Measurements from ENCODE around the gene PHETA2. TPM values are rescaled to one million over a fixed set of nuclear protein-coding genes. Genes with fewer than 3 reads are reported as not detected.

The PHETA2 gene
- total and polyA plus RNA-seq, 2 of the 13 experiments (the other 11 are each of a cell fraction or from before 2014, with no cell fraction given) = 0.07 TPM; not detected in 1

DNA sequence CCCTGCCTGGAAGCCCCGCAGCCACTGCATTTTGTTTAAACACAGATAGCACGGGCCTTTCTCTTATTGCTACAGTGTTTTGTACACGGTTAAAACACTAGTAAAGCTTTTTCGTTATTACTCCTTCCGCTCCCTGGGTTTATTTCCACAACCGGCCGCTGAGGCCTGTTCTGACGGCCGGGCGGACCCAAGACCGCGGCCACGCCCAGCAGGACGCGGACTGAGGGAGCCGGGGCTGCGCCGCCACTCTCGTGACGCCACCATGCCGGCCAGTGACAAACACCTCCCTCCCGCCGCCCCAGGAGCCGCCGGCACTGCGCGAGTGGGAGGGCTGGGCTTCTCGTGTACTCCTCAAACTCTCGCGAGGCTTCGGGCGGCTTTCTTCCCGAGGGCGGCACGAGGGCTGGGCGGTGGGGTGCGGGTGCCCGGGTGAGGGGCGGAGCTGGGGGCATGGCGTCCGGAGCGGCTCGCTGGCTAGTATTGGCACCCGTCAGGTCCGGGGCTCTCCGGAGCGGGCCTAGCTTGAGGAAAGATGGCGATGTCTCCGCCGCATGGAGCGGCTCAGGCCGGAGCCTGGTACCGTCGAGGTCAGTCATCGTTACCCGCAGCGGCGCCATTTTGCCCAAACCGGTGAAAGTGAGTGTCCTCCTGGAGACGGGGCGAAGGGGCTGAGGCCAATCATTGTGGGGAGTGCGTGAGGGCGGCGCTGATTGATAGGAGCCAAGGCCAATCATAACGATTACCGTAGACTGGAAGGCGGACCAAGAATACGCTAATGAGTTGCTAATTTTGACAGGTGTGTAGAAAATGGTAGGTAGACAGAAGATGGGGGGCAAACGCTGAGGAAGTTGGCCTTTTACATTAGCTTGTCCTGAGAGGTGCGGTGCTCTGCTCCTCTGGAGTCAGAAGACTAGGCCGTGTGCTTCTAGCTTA lies 5.5 kb downstream of the PHETA2 start, which contains the start of gene SMDT1 (continued):
- peak; percentile 72 for TF ChIP-seq ZSCAN31 (CRISPR knock-in tag; IDR thresholded peaks at IDR 0.05; ENCODE audit: low read depth)
- TF ChIP-seq ETV5 (CRISPR knock-in tag; IDR thresholded peaks at IDR 0.05; ENCODE audit: borderline replicate concordance) = no peak; the same call in 1 of the 2 replicates
- TF ChIP-seq, protein P1, sequence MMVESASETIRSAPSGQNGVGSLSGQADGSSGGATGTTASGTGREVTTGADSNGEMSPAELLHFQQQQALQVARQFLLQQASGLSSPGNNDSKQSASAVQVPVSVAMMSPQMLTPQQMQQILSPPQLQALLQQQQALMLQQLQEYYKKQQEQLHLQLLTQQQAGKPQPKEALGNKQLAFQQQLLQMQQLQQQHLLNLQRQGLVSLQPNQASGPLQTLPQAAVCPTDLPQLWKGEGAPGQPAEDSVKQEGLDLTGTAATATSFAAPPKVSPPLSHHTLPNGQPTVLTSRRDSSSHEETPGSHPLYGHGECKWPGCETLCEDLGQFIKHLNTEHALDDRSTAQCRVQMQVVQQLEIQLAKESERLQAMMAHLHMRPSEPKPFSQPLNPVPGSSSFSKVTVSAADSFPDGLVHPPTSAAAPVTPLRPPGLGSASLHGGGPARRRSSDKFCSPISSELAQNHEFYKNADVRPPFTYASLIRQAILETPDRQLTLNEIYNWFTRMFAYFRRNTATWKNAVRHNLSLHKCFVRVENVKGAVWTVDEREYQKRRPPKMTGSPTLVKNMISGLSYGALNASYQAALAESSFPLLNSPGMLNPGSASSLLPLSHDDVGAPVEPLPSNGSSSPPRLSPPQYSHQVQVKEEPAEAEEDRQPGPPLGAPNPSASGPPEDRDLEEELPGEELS (CRISPR knock-in tag; IDR thresholded peaks at IDR 0.05) = 0 out of 2 replicates have a peak, but pooled peaks have one; percentile 43
- no peak for TF ChIP-seq ZFP1 (CRISPR knock-in tag; IDR thresholded peaks at IDR 0.05)
- no peak for TF ChIP-seq PHB2 (IDR thresholded peaks at IDR 0.05; ENCODE audit: partially characterized antibody)
- 0 out of 2 replicates have a peak, but pooled peaks have one; percentile 8 for TF ChIP-seq PITX1 (CRISPR knock-in tag; IDR thresholded peaks at IDR 0.05)
- no peak for TF ChIP-seq NPAS2 (CRISPR knock-in tag; IDR thresholded peaks at IDR 0.05; ENCODE audit: borderline replicate concordance)
- TF ChIP-seq ZNF550 (CRISPR knock-in tag; IDR thresholded peaks at IDR 0.05; ENCODE audit: borderline replicate concordance) = no peak
- TF ChIP-seq, protein P2, sequence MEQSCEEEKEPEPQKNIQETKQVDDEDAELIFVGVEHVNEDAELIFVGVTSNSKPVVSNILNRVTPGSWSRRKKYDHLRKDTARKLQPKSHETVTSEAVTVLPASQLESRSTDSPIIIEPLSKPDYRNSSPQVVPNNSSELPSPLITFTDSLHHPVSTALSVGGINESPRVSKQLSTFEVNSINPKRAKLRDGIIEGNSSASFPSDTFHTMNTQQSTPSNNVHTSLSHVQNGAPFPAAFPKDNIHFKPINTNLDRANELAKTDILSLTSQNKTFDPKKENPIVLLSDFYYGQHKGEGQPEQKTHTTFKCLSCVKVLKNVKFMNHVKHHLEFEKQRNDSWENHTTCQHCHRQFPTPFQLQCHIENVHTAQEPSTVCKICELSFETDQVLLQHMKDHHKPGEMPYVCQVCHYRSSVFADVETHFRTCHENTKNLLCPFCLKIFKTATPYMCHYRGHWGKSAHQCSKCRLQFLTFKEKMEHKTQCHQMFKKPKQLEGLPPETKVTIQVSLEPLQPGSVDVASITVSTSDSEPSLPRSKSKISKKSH (CRISPR knock-in tag; IDR thresholded peaks at IDR 0.05; ENCODE audit: borderline replicate concordance) = peak; percentile 79; the same call in 1 of the 2 replicates
- TF ChIP-seq ZMYM4 (CRISPR knock-in tag; IDR thresholded peaks at IDR 0.05) = peak; percentile 65
- TF ChIP-seq, protein P3, sequence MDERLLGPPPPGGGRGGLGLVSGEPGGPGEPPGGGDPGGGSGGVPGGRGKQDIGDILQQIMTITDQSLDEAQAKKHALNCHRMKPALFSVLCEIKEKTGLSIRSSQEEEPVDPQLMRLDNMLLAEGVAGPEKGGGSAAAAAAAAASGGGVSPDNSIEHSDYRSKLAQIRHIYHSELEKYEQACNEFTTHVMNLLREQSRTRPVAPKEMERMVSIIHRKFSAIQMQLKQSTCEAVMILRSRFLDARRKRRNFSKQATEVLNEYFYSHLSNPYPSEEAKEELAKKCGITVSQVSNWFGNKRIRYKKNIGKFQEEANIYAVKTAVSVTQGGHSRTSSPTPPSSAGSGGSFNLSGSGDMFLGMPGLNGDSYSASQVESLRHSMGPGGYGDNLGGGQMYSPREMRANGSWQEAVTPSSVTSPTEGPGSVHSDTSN (CRISPR knock-in tag; IDR thresholded peaks at IDR 0.05) = peak; percentile 97
- TF ChIP-seq SMARCC2 (IDR thresholded peaks at IDR 0.05) = no peak
- no peak for TF ChIP-seq ZNF235 (CRISPR knock-in tag; IDR thresholded peaks at IDR 0.05; ENCODE audit: borderline replicate concordance)
- peak; percentile 84 for TF ChIP-seq NFRKB (IDR thresholded peaks at IDR 0.05)
- no peak for TF ChIP-seq FOXP1 (IDR thresholded peaks at IDR 0.05)
- TF ChIP-seq FOXP1 (CRISPR knock-in tag; IDR thresholded peaks at IDR 0.05) = no peak
- TF ChIP-seq, protein P4, sequence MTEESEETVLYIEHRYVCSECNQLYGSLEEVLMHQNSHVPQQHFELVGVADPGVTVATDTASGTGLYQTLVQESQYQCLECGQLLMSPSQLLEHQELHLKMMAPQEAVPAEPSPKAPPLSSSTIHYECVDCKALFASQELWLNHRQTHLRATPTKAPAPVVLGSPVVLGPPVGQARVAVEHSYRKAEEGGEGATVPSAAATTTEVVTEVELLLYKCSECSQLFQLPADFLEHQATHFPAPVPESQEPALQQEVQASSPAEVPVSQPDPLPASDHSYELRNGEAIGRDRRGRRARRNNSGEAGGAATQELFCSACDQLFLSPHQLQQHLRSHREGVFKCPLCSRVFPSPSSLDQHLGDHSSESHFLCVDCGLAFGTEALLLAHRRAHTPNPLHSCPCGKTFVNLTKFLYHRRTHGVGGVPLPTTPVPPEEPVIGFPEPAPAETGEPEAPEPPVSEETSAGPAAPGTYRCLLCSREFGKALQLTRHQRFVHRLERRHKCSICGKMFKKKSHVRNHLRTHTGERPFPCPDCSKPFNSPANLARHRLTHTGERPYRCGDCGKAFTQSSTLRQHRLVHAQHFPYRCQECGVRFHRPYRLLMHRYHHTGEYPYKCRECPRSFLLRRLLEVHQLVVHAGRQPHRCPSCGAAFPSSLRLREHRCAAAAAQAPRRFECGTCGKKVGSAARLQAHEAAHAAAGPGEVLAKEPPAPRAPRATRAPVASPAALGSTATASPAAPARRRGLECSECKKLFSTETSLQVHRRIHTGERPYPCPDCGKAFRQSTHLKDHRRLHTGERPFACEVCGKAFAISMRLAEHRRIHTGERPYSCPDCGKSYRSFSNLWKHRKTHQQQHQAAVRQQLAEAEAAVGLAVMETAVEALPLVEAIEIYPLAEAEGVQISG (CRISPR knock-in tag; IDR thresholded peaks at IDR 0.05) = peak; percentile 75
- TF ChIP-seq, protein P5, sequence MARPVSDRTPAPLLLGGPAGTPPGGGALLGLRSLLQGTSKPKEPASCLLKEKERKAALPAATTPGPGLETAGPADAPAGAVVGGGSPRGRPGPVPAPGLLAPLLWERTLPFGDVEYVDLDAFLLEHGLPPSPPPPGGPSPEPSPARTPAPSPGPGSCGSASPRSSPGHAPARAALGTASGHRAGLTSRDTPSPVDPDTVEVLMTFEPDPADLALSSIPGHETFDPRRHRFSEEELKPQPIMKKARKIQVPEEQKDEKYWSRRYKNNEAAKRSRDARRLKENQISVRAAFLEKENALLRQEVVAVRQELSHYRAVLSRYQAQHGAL (CRISPR knock-in tag; IDR thresholded peaks at IDR 0.05; ENCODE audit: not compliant biosample characterization) = no peak
- no peak for TF ChIP-seq ZNF768 (CRISPR knock-in tag; IDR thresholded peaks at IDR 0.05)
- TF ChIP-seq, protein P6, sequence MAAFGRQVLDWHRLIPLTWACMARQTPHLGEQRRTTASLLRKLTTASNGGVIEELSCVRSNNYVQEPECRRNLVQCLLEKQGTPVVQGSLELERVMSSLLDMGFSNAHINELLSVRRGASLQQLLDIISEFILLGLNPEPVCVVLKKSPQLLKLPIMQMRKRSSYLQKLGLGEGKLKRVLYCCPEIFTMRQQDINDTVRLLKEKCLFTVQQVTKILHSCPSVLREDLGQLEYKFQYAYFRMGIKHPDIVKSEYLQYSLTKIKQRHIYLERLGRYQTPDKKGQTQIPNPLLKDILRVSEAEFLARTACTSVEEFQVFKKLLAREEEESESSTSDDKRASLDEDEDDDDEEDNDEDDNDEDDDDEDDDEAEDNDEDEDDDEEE (CRISPR knock-in tag; IDR thresholded peaks at IDR 0.05) = no peak
